Measurements from ENCODE around the gene FCHSD2. TPM values are rescaled to one million over a fixed set of nuclear protein-coding genes. Genes with fewer than 3 reads are reported as not detected.

Gene FCHSD2
- total and polyA plus RNA-seq, 2 of the 8 experiments (the other 6 are each of a cell fraction or from before 2014, with no cell fraction given) = 4.1 to 7.8 TPM

- TF ChIP-seq SIN3A (conservative IDR thresholded peaks at IDR 0.05 in 1 of 2, IDR thresholded peaks at IDR 0.05 in 1 of 2; ENCODE audit: low read depth in 1 of 2, low read length in 2 of 2) (no peak), SP2 (IDR thresholded peaks at IDR 0.05; ENCODE audit: low read length) (no peak), SIX5 (IDR thresholded peaks at IDR 0.05; ENCODE audit: low read depth, low read length) (no peak), GTF2F1 (IDR thresholded peaks at IDR 0.05; ENCODE audit: borderline replicate concordance, low read depth, low read length) (no peak), BACH1 (IDR thresholded peaks at IDR 0.05; ENCODE audit: low read length) (no peak)
These were observed 15.2 kb downstream of the FCHSD2 start (continued) for GRCh38 chr11:73126804-73127480.
